ENCODE measurements around the gene ZFHX3.
A peak's percentile ranks its signal among the peaks of the same experiment; 100 is the strongest.

Gene ZFHX3

GRCh38 chr16:72875291-72876031, 172.5 kb downstream of the ZFHX3 start:
- no peak for TF ChIP-seq CTCF (IDR thresholded peaks at IDR 0.05; ENCODE audit: low read depth, low read length)
- peak in 1 of 2 donors; percentile 24 for DNase-seq (ENCODE audit: low read depth in 2 of 2)
- no peak overlapping the region for H3K4me3 ChIP-seq (replicated peaks in 1 of 2; ENCODE audit: low read depth in 2 of 2, low read length in 2 of 2)

- TF ChIP-seq CTCF (IDR thresholded peaks at IDR 0.05; ENCODE audit: low read depth, low read length) = no peak
- H3K4me3 ChIP-seq (replicated peaks in 1 of 2; ENCODE audit: low read depth in 2 of 2, low read length in 2 of 2) = no peak overlapping the region
- no peak for DNase-seq (ENCODE audit: low read depth in 2 of 2)
Measured at GRCh38 chr16:72873853-72874252, 174.1 kb downstream of the ZFHX3 start.

GRCh38 chr16:72873044-72873443, 174.9 kb downstream of the ZFHX3 start:
- H3K4me3 ChIP-seq (replicated peaks in 1 of 2; ENCODE audit: low read depth in 2 of 2, low read length in 2 of 2) = no peak overlapping the region
- DNase-seq (ENCODE audit: low read depth in 2 of 2) = no peak
- TF ChIP-seq CTCF (IDR thresholded peaks at IDR 0.05; ENCODE audit: low read depth, low read length) = no peak

- H3K4me3 ChIP-seq (replicated peaks in 1 of 2; ENCODE audit: low read depth in 2 of 2, low read length in 2 of 2) = no peak overlapping the region
- no peak for DNase-seq (ENCODE audit: low read depth in 2 of 2)
- no peak for TF ChIP-seq CTCF (IDR thresholded peaks at IDR 0.05; ENCODE audit: low read depth, low read length)
Measured at GRCh38 chr16:72865835-72866234, 182.1 kb downstream of the ZFHX3 start.

- H3K4me3 ChIP-seq (replicated peaks in 1 of 2; ENCODE audit: low read depth in 2 of 2, low read length in 2 of 2) = no peak overlapping the region
- no peak for DNase-seq (ENCODE audit: low read depth in 2 of 2)
Measured at GRCh38 chr16:72865258-72865657, 182.7 kb downstream of the ZFHX3 start.

GRCh38 chr16:72864130-72864833, 183.6 kb downstream of the ZFHX3 start:
- H3K4me3 ChIP-seq (replicated peaks in 1 of 2; ENCODE audit: low read depth in 2 of 2, low read length in 2 of 2) = no peak overlapping the region
- no peak for TF ChIP-seq CTCF (IDR thresholded peaks at IDR 0.05; ENCODE audit: low read depth, low read length)
- no peak for DNase-seq (ENCODE audit: low read depth in 2 of 2)

More at GRCh38 chr16:72865258-72865657, 182.7 kb downstream of the ZFHX3 start:
- TF ChIP-seq CTCF (IDR thresholded peaks at IDR 0.05; ENCODE audit: low read depth, low read length) = no peak
